HG03196 (cell line): ENCODE measurements around the gene GSAP.

Experiments used
- ATAC-seq: cut with Tn5 transposase; IDR thresholded peaks from one replicate; pipeline ENCODE4 v1.9.1; 2021; ENCODE audit not compliant: unreplicated experiment

GSAP gene

GRCh38 chr7:77438131-77438530 is 22.0 kb upstream of the GSAP start:
- no peak for ATAC-seq

- no peak for ATAC-seq
Observed at GRCh38 chr7:77434570-77435275, 18.6 kb upstream of the GSAP start.

DNA sequence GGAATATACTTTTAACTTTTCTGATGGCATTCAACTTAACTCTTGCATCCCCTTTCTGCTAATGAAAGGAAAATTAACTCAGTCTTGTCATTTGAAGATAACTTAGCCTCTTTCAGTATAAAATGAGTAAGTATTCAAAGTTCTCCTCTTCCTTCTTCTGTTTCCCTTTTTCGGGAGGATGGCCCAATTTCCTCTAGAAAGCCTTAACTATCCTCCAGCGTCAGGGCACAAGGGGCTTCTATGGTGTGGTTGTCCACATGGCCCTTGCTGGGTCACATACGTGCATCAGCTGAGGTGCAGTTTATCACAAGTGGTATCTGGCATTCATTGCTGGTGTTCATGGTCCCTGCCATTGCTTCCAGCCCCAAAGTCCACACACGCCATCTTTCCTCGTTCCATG is 17.8 kb upstream of the GSAP start:
- ATAC-seq: no peak

GRCh38 chr7:77430927-77431326 is 14.8 kb upstream of the GSAP start:
- no peak for ATAC-seq

- no peak for ATAC-seq
Observed at GRCh38 chr7:77428777-77429231, 12.7 kb upstream of the GSAP start.

DNA sequence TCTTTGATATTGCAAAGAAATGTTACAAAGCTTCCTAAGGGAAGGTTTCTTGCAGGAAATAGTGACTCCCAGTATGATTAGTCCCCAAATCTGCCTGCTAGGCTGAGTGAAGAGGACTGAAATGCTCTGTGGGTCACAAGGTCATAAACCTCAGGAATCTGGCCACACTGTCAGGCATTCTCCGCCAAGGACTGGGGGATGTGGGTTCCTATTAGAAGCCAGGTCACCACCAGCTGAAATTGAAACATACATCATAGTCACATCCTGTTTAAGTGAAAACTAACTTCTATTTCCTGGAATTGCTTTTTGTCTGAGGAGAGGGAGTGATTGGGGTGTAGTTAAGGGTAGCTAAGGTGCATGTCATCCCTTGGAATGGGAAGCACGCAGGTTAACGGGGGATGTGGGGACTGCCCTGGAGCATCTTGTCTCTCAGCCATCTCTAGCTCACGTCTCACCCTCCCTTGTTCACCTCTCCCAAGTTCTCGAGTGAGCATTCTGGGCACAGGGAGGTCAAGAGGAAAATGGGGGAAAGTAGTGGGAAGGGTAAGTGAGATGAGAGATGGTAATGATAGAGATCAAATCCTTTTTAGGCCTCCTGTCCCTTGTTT is 12.0 kb upstream of the GSAP start:
- ATAC-seq: no peak

GRCh38 chr7:77426521-77427051 is 10.4 kb upstream of the GSAP start:
- ATAC-seq: no peak

DNA sequence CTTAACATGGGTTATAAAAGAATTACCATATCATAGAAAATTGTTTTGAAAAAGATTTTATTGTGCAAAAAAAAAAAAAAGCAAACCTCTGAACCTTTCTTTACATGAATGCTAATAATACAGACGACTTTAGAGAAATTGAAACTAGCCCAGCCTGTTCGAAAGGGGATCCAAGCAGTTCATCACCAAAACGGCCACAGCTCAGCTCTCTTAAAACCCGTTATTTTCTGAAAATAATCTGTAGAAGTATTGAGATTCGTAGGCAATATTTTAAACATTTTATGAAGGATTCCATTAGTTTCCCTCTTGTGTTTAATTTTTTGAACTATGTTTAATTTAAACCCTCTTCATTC is 9.9 kb upstream of the GSAP start:
- no peak for ATAC-seq

- ATAC-seq: no peak
Observed at GRCh38 chr7:77425101-77426051, 9.2 kb upstream of the GSAP start.

DNA sequence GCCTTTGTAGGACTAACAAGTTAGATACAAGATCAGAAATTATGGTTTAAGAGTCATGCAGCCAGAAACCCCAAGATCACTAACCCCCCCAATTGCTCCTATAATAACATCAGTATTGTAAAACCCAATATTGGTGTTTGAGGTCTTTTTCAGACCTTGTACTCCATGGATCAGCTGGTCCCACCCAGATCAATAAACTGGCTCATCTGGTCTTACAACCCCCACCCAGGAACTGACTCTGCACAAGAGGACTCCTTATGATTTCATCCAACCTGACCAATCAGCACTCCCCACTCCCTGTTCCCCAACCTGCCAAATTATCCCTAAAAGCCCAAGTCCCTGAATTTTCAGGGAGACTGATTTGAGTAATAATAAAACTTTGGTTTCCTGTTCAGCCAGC is 6.4 kb upstream of the GSAP start:
- ATAC-seq: no peak

DNA sequence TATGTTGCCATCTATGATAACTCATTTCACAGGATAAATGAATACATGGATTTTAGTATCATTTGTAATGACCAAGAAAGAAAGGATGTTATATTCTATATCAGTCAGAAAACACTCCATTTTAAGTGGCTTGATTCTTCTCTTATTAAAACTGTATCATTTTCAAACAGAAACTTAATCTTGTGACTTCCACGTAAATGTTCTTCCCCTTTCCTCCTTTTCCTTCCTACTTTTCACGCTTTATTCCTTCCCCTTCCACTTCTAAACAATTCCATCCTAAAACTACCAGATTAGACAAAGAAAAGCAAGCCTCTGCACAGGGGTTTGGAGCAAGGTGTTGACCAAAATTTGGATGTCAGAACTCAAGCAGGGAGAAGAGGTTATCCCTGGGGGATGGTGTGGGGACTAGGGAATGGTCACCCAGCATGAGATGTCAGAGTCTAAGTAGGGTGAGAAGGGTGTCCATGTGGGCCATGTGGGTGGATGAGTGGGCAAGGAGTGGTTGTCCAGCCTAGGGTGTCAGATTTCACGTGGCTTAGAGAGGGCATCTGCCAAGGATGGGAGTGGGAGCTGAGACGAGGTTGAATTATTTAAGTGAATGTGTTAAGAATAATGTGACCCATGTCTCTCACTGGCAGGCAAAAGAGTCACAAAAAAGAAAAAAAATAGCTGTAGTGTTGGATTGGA is 5.0 kb upstream of the GSAP start:
- no peak for ATAC-seq

GRCh38 chr7:77420438-77420837 is 4.3 kb upstream of the GSAP start:
- no peak for ATAC-seq

DNA sequence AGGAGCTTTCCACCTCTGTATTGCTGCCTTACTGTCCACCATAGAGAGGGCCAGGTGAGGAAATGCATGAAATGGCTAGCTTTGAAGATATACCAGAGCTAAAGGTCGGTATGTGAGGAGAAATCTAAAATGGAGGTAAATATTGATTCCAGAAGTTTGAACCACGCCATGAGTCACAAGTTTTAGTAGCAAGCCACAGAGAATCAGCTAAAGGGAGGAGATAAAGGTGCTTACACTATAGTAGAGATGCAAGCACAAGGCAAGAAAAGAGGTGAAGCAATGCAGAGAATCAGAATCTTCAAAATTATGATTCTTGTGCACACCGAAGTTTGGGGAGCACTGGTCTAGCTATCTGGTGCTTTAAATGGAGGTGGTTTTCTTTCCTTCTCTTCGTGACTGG is 3.0 kb upstream of the GSAP start:
- ATAC-seq: no peak

GRCh38 chr7:77417801-77418200 is 1.7 kb upstream of the GSAP start:
- ATAC-seq: no peak

- ATAC-seq: no peak
Observed at GRCh38 chr7:77416621-77417371, 647 bp upstream of the GSAP start.

DNA sequence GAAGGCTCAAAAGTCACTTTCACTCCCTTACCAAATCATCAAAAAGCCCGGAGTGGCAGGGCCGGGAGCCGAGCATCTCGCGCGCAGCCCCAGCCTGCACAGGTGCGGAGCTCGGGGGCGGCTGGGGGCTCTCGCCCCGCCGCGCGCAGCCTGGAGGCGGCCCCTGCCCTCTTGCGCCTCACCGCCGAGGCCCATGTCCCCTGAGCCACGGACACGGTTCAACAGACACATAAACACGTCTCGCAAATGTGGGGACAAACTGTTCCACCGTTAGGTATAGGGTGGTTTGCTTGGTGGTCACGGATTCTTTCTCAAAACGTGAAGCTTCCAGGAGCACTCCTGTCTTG is 700 bp downstream of the GSAP start:
- peak; percentile 35 for ATAC-seq

- ATAC-seq: no peak
Observed at GRCh38 chr7:77413861-77414424, 2.2 kb downstream of the GSAP start.

DNA sequence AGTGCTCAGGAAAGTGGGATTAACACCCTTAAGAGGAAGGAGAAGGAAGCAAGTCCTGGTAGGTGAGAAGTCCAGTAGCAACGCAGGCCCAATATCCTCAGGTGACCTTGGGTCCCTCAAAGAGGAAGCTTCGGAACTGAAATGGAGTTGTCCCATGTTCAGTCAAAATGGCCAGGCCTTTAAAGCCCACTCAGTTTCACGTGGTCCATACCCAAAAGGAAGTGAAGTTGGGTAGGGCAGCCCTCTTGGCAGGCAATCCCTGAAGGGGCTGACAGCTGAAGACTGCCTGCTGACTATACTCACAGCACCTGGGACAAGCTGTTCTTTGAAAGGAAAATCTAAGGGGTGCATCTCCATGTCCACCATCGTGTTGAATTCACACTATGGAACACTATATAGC is 3.0 kb downstream of the GSAP start:
- ATAC-seq: no peak

DNA sequence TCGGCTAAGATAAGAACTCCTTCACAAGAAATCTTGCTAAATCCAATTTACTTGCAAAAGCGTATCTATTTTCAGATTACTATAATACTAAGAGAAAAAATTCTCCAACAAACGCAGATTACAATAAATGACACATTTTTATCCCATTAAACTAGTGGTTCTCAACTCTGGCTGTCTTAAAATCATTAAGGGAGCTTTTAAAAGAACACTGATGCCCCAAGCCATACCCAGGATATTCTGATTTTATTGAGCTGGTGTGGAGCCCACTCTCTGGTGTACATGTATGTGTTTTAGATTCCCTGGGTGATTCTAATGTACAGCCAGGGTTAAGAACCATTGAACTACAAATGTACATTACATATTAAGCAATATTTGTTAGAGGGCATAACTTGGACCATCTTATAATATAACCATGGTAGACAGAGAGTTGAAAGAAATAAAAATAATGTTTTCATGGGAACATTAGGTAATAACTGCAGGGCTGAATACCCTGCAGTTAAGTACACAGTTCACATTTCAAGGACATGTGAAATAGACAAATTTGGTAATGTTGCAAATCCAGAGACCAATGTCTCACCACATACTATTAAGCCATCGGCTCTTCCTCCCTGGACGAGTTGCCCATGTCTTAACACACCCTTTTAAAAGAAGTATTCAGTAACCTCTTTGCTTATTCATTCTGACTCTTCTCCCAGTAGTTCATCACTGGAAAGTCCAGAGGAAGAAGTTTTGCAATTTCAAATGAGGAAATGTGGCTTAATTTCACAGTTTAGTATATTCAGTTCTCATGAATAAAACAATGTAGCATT is 6.2 kb downstream of the GSAP start:
- ATAC-seq: no peak
